ENCODE data around the gene PRDX1.

GRCh38 chr1:45503462-45504360 is 18.0 kb downstream of the PRDX1 start:
- TF ChIP-seq CTCF (conservative IDR thresholded peaks at IDR 0.05 in 1 of 2, IDR thresholded peaks at IDR 0.05 in 1 of 2; ENCODE audit: extremely low read depth in 1 of 2, insufficient read depth in 1 of 2, low read depth in 1 of 2, low read length in 2 of 2) (no peak), EZH2 (IDR thresholded peaks at IDR 0.05; ENCODE audit: borderline replicate concordance, low read length) (no peak)
